ENCODE results near the gene MSH3.

Gene MSH3

GRCh38 chr5:80921026-80921425, 266.6 kb downstream of the MSH3 start:
- no peak for TF ChIP-seq CTCF (IDR thresholded peaks at IDR 0.05; ENCODE audit: borderline replicate concordance, insufficient read depth, low read depth, low read length)
- no peak overlapping the region for H3K4me3 ChIP-seq (ENCODE audit: low read depth, low read length)

- no peak for TF ChIP-seq CTCF (IDR thresholded peaks at IDR 0.05; ENCODE audit: borderline replicate concordance, insufficient read depth, low read depth, low read length)
- no peak overlapping the region for H3K4me3 ChIP-seq (ENCODE audit: low read depth, low read length)
Measured at GRCh38 chr5:80925931-80926330, 271.5 kb downstream of the MSH3 start.

Measured in GM12875 (cell line).